SK-N-SH (cell line): Measurements from ENCODE around the gene PLRG1.

ENCODE experiments used
- EZH2phosphoT487 ChIP-seq: fragments of 200-600 bp; sonication (generic); IDR thresholded peaks from 2 replicates; pipeline ENCODE4 v1.6.1; 2017; ENCODE audit warnings: low read depth, mixed run types, mild to moderate bottlenecking, antibody characterized with exemption, moderate library complexity, borderline replicate concordance
- FOSL2 ChIP-seq: IDR thresholded peaks from 2 replicates; pipeline ENCODE4 v1.4.0; 2012; ENCODE audit warnings: low read depth, mild to moderate bottlenecking, moderate library complexity, borderline replicate concordance
- GABPA ChIP-seq: IDR thresholded peaks from 2 replicates; pipeline ENCODE4 v1.4.0; 2012; ENCODE audit warnings: low read depth, mild to moderate bottlenecking
- JUND ChIP-seq: IDR thresholded peaks from 2 replicates; pipeline ENCODE4 v1.4.0; 2012
- NFIC ChIP-seq: IDR thresholded peaks from 2 replicates; pipeline ENCODE4 v1.4.0; 2012; ENCODE audit warnings: borderline replicate concordance
- POLR2AphosphoS5 ChIP-seq: IDR thresholded peaks from 2 replicates; pipeline ENCODE4 v1.6.1; 2012; ENCODE audit warnings: low read depth, low read length
- RAD21 ChIP-seq: IDR thresholded peaks from 2 replicates; pipeline ENCODE4 v1.6.1; 2012; ENCODE audit warnings: mild to moderate bottlenecking, low read length
- SIN3A ChIP-seq: IDR thresholded peaks from 2 replicates; pipeline ENCODE4 v1.6.1; 2012; ENCODE audit warnings: low read depth, mild to moderate bottlenecking, low read length, moderate library complexity, borderline replicate concordance
- TAF1 ChIP-seq: IDR thresholded peaks from 2 replicates; pipeline ENCODE4 v1.6.1; 2012; ENCODE audit warnings: low read depth, mild to moderate bottlenecking, low read length, moderate library complexity, borderline replicate concordance
- YY1 ChIP-seq: IDR thresholded peaks from 2 replicates; pipeline ENCODE4 v1.4.0; 2012; ENCODE audit warnings: low read depth, mild to moderate bottlenecking
- TF ChIP-seq, protein P1 (sequence below): fragments of 200-600 bp; sonication (generic); IDR thresholded peaks from 2 replicates; pipeline ENCODE4 v1.6.1; 2017; ENCODE audit warnings: antibody characterized with exemption, mild to moderate bottlenecking, moderate library complexity
- TF ChIP-seq, protein P2 (sequence below): IDR thresholded peaks from 2 replicates; pipeline ENCODE4 v1.4.0; 2012; ENCODE audit warnings: low read depth, borderline replicate concordance

DNA sequence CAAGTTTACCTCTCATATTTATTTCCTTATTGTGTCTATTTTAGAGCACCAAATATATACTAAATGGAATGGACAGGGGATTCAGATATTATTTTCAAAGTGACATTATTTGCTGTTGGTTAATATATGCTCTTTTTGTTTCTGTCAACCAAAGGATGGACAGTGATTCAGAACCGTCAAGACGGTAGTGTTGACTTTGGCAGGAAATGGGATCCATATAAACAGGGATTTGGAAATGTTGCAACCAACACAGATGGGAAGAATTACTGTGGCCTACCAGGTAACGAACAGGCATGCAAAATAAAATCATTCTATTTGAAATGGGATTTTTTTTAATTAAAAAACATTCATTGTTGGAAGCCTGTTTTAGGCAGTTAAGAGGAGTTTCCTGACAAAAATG, 18.8 kb upstream of the PLRG1 start:
- TF ChIP-seq TAF1: no peak
- no peak for TF ChIP-seq GABPA
- no peak for TF ChIP-seq RAD21
- no peak for TF ChIP-seq EZH2phosphoT487
- TF ChIP-seq, protein P1, sequence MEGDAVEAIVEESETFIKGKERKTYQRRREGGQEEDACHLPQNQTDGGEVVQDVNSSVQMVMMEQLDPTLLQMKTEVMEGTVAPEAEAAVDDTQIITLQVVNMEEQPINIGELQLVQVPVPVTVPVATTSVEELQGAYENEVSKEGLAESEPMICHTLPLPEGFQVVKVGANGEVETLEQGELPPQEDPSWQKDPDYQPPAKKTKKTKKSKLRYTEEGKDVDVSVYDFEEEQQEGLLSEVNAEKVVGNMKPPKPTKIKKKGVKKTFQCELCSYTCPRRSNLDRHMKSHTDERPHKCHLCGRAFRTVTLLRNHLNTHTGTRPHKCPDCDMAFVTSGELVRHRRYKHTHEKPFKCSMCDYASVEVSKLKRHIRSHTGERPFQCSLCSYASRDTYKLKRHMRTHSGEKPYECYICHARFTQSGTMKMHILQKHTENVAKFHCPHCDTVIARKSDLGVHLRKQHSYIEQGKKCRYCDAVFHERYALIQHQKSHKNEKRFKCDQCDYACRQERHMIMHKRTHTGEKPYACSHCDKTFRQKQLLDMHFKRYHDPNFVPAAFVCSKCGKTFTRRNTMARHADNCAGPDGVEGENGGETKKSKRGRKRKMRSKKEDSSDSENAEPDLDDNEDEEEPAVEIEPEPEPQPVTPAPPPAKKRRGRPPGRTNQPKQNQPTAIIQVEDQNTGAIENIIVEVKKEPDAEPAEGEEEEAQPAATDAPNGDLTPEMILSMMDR: no peak
- no peak for TF ChIP-seq FOSL2
- no peak for TF ChIP-seq JUND
- no peak for TF ChIP-seq POLR2AphosphoS5
- TF ChIP-seq YY1: no peak
- TF ChIP-seq, protein P2, sequence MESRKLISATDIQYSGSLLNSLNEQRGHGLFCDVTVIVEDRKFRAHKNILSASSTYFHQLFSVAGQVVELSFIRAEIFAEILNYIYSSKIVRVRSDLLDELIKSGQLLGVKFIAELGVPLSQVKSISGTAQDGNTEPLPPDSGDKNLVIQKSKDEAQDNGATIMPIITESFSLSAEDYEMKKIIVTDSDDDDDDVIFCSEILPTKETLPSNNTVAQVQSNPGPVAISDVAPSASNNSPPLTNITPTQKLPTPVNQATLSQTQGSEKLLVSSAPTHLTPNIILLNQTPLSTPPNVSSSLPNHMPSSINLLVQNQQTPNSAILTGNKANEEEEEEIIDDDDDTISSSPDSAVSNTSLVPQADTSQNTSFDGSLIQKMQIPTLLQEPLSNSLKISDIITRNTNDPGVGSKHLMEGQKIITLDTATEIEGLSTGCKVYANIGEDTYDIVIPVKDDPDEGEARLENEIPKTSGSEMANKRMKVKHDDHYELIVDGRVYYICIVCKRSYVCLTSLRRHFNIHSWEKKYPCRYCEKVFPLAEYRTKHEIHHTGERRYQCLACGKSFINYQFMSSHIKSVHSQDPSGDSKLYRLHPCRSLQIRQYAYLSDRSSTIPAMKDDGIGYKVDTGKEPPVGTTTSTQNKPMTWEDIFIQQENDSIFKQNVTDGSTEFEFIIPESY: no peak
- TF ChIP-seq NFIC: no peak
- TF ChIP-seq SIN3A: no peak
